ENCODE data around the gene ICA1L. TPM values are rescaled to one million over a fixed set of nuclear protein-coding genes. Genes with fewer than 3 reads are reported as not detected.

Gene ICA1L
- total RNA-seq, 2 donors from 2014 or later: 8.9 to 15.8 TPM

DNA sequence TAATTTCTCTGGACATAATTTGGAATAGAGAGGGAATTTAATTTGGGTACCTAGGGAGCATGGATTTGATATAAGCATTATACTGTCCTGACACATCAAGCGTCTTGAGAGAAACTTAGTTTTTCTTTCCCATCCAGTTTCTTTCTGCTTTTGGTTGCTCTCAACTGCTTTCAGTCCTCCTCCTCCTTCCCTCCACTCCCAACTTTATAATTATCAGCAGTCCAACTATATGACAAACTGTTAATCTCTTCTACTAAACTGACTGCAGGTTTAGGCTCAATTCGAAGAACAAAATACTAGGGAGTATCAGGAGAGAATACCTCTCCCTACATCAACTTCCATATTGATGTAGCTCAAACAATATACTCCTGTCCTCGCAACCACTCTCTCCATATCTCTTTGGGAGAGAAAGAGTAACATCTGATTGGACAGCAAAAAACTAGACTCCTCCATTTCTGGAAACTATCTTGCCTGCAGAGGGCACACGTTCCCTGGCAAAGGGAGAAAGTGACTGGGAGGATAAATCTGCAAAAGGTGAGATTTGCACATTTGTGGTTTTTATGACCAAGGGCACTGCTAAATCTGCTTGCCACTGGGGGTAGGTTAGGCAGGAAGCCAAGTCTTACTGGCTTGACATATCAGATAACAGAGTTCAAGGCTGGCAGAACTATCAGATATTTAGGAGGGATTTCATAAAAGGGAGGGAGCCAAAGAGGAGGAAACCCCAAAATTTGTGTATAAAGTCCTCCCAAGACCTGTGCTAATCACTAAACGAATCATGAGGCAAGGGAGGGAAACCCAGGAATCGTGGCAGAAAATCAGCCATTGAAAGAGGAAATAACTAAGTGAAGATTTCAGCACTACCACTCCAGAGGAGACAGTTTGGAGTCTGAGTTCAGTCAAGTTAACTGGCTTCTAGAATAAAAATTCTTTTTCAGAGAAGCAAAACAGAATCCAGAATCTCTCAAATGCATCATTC, 40.0 kb downstream of the ICA1L start:
- intact Hi-C loops (cut with DNase I): no loop called here

DNA sequence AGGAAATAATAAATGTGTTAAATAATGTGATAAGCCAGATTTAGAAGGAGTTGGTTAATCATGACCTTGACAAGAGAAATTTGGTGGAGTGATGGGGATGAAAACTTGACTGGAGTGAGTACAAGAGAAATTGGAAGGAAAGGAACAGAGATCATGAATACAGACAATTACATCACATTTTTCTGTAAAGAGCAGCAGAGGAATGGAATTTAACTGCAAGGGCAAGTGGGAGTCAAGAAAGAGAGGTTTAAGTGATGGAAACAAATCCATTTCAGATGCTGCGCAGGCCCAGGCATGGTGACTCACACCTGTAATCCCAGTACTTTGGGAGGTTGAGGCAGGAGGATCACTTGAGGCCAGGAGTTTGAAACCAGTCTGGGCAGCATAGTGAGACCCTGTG, 46.7 kb downstream of the ICA1L start:
- Histone ChIP-seq H3K9me3 (no peaks in the 10 kb centered on the region), H3K36me3 (no peaks in the 10 kb centered on the region), H3K4me1 (replicated peaks) (no peaks in the 10 kb centered on the region), H3K27ac (no peak overlapping the region), H3K27me3 (replicated peaks; ENCODE audit: insufficient read depth) (no peaks in the 10 kb centered on the region), H3K4me3 (no peak overlapping the region)
- no peak for DNase-seq (ENCODE audit: low spot score)
- no peak for TF ChIP-seq POLR2AphosphoS5 (IDR thresholded peaks at IDR 0.05)
- WGBS: 96% methylated on average over 1 of the region's 1 CpG
- intact Hi-C loops (cut with DNase I): no loop called here

More for the DNA sequence above, 40.0 kb downstream of the ICA1L start:
- TF ChIP-seq POLR2A (IDR thresholded peaks at IDR 0.05) (no peak), POLR2AphosphoS5 (IDR thresholded peaks at IDR 0.05) (peak; percentile 26)
- TF ChIP-seq, protein P1, sequence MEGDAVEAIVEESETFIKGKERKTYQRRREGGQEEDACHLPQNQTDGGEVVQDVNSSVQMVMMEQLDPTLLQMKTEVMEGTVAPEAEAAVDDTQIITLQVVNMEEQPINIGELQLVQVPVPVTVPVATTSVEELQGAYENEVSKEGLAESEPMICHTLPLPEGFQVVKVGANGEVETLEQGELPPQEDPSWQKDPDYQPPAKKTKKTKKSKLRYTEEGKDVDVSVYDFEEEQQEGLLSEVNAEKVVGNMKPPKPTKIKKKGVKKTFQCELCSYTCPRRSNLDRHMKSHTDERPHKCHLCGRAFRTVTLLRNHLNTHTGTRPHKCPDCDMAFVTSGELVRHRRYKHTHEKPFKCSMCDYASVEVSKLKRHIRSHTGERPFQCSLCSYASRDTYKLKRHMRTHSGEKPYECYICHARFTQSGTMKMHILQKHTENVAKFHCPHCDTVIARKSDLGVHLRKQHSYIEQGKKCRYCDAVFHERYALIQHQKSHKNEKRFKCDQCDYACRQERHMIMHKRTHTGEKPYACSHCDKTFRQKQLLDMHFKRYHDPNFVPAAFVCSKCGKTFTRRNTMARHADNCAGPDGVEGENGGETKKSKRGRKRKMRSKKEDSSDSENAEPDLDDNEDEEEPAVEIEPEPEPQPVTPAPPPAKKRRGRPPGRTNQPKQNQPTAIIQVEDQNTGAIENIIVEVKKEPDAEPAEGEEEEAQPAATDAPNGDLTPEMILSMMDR (IDR thresholded peaks at IDR 0.05): peak in 1 of 4 experiments; percentile 29
- WGBS: 35% methylated on average over 6 of the region's 6 CpGs
- H3K4me3 ChIP-seq: no peak overlapping the region
- H3K4me1 ChIP-seq (replicated peaks): no peaks in the 10 kb centered on the region
- no peaks in the 10 kb centered on the region for H3K9me3 ChIP-seq
- H3K27ac ChIP-seq: no peak overlapping the region
- DNase-seq (ENCODE audit: low spot score): peak; percentile 12
- H3K36me3 ChIP-seq: no peaks in the 10 kb centered on the region
- no peaks in the 10 kb centered on the region for H3K27me3 ChIP-seq (replicated peaks; ENCODE audit: insufficient read depth)

DNA sequence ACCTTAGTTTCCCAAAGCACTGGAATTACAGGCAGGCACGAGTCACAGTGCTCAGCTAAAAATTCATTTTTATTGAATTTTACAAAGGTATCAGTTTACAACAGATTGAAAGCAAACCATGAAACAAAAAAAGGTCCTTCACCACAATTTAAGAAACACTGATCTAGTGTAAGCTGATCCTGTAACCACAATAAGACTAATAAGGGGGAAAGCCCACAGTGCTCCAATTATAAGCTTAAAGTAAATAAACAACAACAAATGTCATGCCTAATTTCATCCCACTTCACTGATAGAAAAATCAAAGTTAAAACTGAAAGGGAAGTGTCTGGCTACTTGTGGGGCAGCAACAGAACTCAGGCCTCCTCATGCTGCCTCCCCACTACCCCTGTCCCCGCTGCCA, 49.2 kb downstream of the ICA1L start:
- TF ChIP-seq POLR2A (IDR thresholded peaks at IDR 0.05): no peak
- TF ChIP-seq, protein P1 (IDR thresholded peaks at IDR 0.05): no peak
- no peak for TF ChIP-seq POLR2AphosphoS5 (IDR thresholded peaks at IDR 0.05)
- Histone ChIP-seq H3K4me3 (no peak overlapping the region), H3K27ac (no peak overlapping the region), H3K4me1 (replicated peaks) (no peaks in the 10 kb centered on the region), H3K36me3 (no peaks in the 10 kb centered on the region), H3K9me3 (no peaks in the 10 kb centered on the region), H3K27me3 (replicated peaks; ENCODE audit: insufficient read depth) (no peaks in the 10 kb centered on the region)
- no peak for DNase-seq (ENCODE audit: low spot score)
- intact Hi-C loops (cut with DNase I): no loop called here
- 78% methylated on average over 2 of the region's 2 CpGs for WGBS

DNA sequence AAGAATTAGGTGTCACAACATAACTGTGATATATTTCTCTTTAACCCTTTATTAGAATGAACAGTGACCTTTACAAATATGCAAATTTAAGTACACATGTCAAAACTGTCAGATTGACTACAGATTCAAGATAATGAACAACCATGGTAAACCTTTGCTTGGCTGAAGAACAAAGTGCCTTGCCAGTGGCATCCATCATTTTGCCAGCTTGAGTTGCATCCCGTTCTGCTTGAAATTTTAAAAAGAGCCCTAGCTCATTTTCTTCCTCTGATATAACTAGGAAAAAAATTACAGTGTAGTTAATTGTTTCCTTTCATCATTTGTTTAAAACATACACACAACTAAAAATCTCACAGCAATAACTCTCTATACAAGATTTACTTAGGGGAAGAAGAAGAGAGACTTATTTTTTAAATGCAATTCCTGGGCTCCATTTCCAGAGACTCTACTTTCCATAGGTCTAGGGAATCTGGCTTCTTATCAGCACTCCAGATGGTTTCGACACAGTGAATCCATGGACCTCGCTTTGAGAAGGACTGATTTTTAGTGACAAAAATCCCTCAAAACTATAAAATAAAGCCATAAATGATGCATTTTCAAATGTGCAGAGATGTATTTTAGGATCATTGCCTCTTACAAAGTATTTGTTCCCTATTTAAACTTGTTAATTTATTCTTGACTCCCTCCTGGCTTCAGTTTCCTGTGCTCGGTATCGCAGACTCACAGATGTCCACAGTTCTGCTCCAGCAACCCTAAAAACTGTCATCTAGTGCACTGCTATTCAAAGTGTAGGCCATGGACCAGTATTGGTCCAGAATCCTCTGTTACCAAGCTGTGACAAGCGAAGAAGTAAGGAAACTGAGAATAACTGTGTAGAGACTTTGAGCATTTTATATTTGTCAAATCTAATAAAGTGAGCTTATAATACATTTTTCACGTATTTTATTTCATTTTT, 50.1 kb downstream of the ICA1L start:
- no peak for TF ChIP-seq POLR2A (IDR thresholded peaks at IDR 0.05)
- Histone ChIP-seq H3K4me1 (replicated peaks) (no peaks in the 10 kb centered on the region), H3K27me3 (replicated peaks; ENCODE audit: insufficient read depth) (no peaks in the 10 kb centered on the region), H3K27ac (no peak overlapping the region), H3K4me3 (no peak overlapping the region), H3K9me3 (no peaks in the 10 kb centered on the region), H3K36me3 (no peaks in the 10 kb centered on the region)
- DNase-seq (ENCODE audit: low spot score): no peak
- WGBS: 85% methylated on average over 7 of the region's 7 CpGs
- intact Hi-C loops (cut with DNase I): no loop called here

DNA sequence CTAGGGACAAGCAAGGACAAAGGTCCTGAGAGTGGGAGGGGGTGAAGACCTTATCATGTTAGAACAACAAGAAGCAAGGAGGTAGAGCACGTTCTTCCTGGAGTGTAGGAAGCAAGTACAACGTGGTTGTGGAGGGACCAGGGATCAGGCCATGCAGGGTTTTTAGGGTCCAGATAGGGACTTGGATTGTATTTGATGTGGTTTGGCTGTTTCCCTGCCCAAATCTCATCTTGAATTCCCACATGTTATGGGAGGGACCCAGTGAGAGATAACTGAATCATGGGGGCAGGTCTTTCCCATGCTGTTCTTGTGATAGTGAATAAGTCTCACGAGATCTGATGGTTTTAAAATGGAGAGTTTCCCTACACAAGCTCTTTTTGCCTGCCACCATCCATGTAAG, 53.2 kb downstream of the ICA1L start:
- Histone ChIP-seq H3K9me3 (no peaks in the 10 kb centered on the region), H3K4me3 (no peak overlapping the region), H3K36me3 (no peaks in the 10 kb centered on the region), H3K27me3 (replicated peaks; ENCODE audit: insufficient read depth) (no peaks in the 10 kb centered on the region), H3K27ac (no peak overlapping the region), H3K4me1 (replicated peaks) (no peaks in the 10 kb centered on the region)
- 74% methylated on average over 3 of the region's 3 CpGs for WGBS
- DNase-seq (ENCODE audit: low spot score): no peak
- TF ChIP-seq POLR2AphosphoS5 (IDR thresholded peaks at IDR 0.05) (no peak), POLR2A (IDR thresholded peaks at IDR 0.05) (no peak)
- TF ChIP-seq, protein P1 (IDR thresholded peaks at IDR 0.05): no peak
- intact Hi-C loops (cut with DNase I): no loop called here

Measured in prostate gland (tissue), 2 donors.